Liver (tissue), 9 donors: ENCODE measurements around the gene GRPEL2. TPM values are rescaled to one million over a fixed set of nuclear protein-coding genes. Genes with fewer than 3 reads are reported as not detected.

Source experiments
- DNase-seq: peaks from one replicate; pipeline ENCODE4 v3.0.0-alpha.2; 2017; ENCODE audit warnings: low spot score
- H3K27ac ChIP-seq, 2 donors: one replicate each; pipeline ENCODE4 v1.7.0; 2013; ENCODE audit warnings: inconsistent platforms in 2 of 2, low read length in 2 of 2, control low read depth in 1 of 2, low read depth in 1 of 2, mild to moderate bottlenecking in 1 of 2
- H3K27me3 ChIP-seq, 4 donors: one replicate each; pipeline versions ENCODE4 v1.6.1 to v1.7.0; 2013; ENCODE audit warnings: low read length in 3 of 4, inconsistent platforms in 1 of 4, mild to moderate bottlenecking in 1 of 4, moderate library complexity in 1 of 4; ENCODE audit not compliant: control insufficient read depth in 4 of 4, insufficient read depth in 4 of 4
- H3K36me3 ChIP-seq, 4 donors: one replicate each; pipeline versions ENCODE4 v1.6.1 to v1.7.0; 2013; ENCODE audit warnings: low read length in 3 of 4, mild to moderate bottlenecking in 3 of 4, low read depth in 1 of 4, moderate library complexity in 1 of 4; ENCODE audit not compliant: control insufficient read depth in 4 of 4, insufficient read depth in 3 of 4
- H3K4me1 ChIP-seq, 4 donors: one replicate each; pipeline versions ENCODE4 v1.6.1 to v1.7.0; 2013; ENCODE audit warnings: low read length in 3 of 4, mild to moderate bottlenecking in 3 of 4, moderate library complexity in 1 of 4; ENCODE audit not compliant: control insufficient read depth in 4 of 4, insufficient read depth in 4 of 4
- H3K4me3 ChIP-seq, 3 donors: one replicate each; pipeline versions ENCODE4 v1.6.1 to v1.7.0; 2013; ENCODE audit warnings: low read length in 3 of 3, control low read depth in 1 of 3, low read depth in 1 of 3, mild to moderate bottlenecking in 1 of 3
- H3K9ac ChIP-seq, 2 donors: one replicate each; pipeline ENCODE4 v1.7.0; 2013; ENCODE audit warnings: low read length in 2 of 2, mild to moderate bottlenecking in 2 of 2, moderate library complexity in 2 of 2, control low read depth in 1 of 2, low read depth in 1 of 2
- H3K9me3 ChIP-seq, 4 donors: one replicate each; pipeline versions ENCODE4 v1.6.1 to v1.7.0; 2013; ENCODE audit warnings: low read length in 3 of 4; ENCODE audit not compliant: control insufficient read depth in 4 of 4
- EGR1 ChIP-seq, 2 donors: IDR thresholded peaks; 2 replicates each; pipeline ENCODE4 v1.6.1; 2016 to 2018; ENCODE audit warnings: antibody characterized with exemption in 2 of 2, low read depth in 2 of 2
- FOXA1 ChIP-seq: IDR thresholded peaks from 2 replicates; pipeline ENCODE4 v1.6.1; 2016; ENCODE audit warnings: antibody characterized with exemption
- FOXA2 ChIP-seq: IDR thresholded peaks from 2 replicates; pipeline ENCODE4 v1.6.1; 2016; ENCODE audit warnings: antibody characterized with exemption
- GABPA ChIP-seq, 2 donors: IDR thresholded peaks in 1 of 2; conservative IDR thresholded peaks in 1 of 2; 2 replicates each; pipeline ENCODE4 v1.6.1; 2016; ENCODE audit warnings: antibody characterized with exemption in 2 of 2, mild to moderate bottlenecking in 1 of 2, moderate library complexity in 1 of 2
- HNF4A ChIP-seq, 2 donors: conservative IDR thresholded peaks; 2 replicates each; pipeline ENCODE4 v1.6.1; 2016; ENCODE audit warnings: antibody characterized with exemption in 2 of 2, mild to moderate bottlenecking in 2 of 2
- HNF4G ChIP-seq: IDR thresholded peaks from 2 replicates; pipeline ENCODE4 v1.6.1; 2016; ENCODE audit warnings: antibody characterized with exemption
- JUND ChIP-seq, 2 donors: IDR thresholded peaks; 2 replicates each; pipeline ENCODE4 v1.6.1; 2016; ENCODE audit warnings: antibody characterized with exemption in 2 of 2
- NR2F2 ChIP-seq: IDR thresholded peaks from 2 replicates; pipeline ENCODE4 v1.6.1; 2016; ENCODE audit warnings: antibody characterized with exemption
- RAD21 ChIP-seq, 2 donors: IDR thresholded peaks; 2 replicates each; pipeline ENCODE4 v1.6.1; 2016; ENCODE audit warnings: antibody characterized with exemption in 2 of 2, mild to moderate bottlenecking in 2 of 2
- RXRA ChIP-seq, 2 donors: IDR thresholded peaks; 2 replicates each; pipeline ENCODE4 v1.6.1; 2017 to 2018; ENCODE audit warnings: antibody characterized with exemption in 2 of 2, mild to moderate bottlenecking in 1 of 2
- SP1 ChIP-seq: IDR thresholded peaks from 2 replicates; pipeline ENCODE4 v1.6.1; 2018; ENCODE audit warnings: antibody characterized with exemption, mild to moderate bottlenecking
- TAF1 ChIP-seq: conservative IDR thresholded peaks from 2 replicates; pipeline ENCODE4 v1.6.1; 2016; ENCODE audit warnings: antibody characterized with exemption, mild to moderate bottlenecking
- YY1 ChIP-seq: IDR thresholded peaks from 2 replicates; pipeline ENCODE4 v1.6.1; 2016; ENCODE audit warnings: antibody characterized with exemption, mild to moderate bottlenecking
- WGBS: extraction: QIAGEN DNeasy Blood & Tissue Kit; methylation state at CpG from one replicate; pipeline ENCODE4 v1.1.7; 2013; 5-methylcytosine and 5-hydroxymethylcytosine counted together
- polyA plus RNA-seq, 2 donors: library from polyadenylated mRNA; stranded (reverse) in 1 of 2; unstranded in 1 of 2; fragments of 200-250 nt in 1 of 2; fragments of >200 nt in 1 of 2; fragmentation: Nextera tagmentation in 1 of 2; extraction: Ambion mirVana in 1 of 2; gene quantifications; one replicate each; pipeline versions ENCODE4 v1.2.1 to v1.2.3, GENCODE V29; 2013 to 2015
- total RNA-seq, 2 donors: library from RNA; depleted of rRNA; stranded (reverse); fragments of >200 nt; gene quantifications; one replicate each; pipeline ENCODE4 v1.2.3, GENCODE V29; 2014
- TF ChIP-seq, protein P1 (sequence below): IDR thresholded peaks from 2 replicates; pipeline ENCODE4 v1.6.1; 2016; ENCODE audit warnings: antibody characterized with exemption, mild to moderate bottlenecking
- TF ChIP-seq, protein P2 (sequence below): IDR thresholded peaks from 2 replicates; pipeline ENCODE4 v1.6.1; 2016; ENCODE audit warnings: antibody characterized with exemption
- TF ChIP-seq, protein P3 (sequence below): fragments of 150-350 bp; IDR thresholded peaks from 2 replicates; pipeline ENCODE4 v1.5.1; 2017; ENCODE audit warnings: improper control_type of control experiment, low read depth, low read length; ENCODE audit not compliant: missing input control
- TF ChIP-seq, protein P4 (sequence below): IDR thresholded peaks from 2 replicates; pipeline ENCODE4 v1.6.1; 2016; ENCODE audit warnings: antibody characterized with exemption
- TF ChIP-seq, protein P5 (sequence below): IDR thresholded peaks from 2 replicates; pipeline ENCODE4 v1.6.1; 2016; ENCODE audit warnings: antibody characterized with exemption
- donor health status: healthy.
- donor health status: healthy.
- donor health status: healthy.
- donor health status: healthy.
- donor health status: healthy.

The GRPEL2 gene
- total and polyA plus RNA-seq, 4 donors = 2.5 to 9.5 (median 4.8) TPM

DNA sequence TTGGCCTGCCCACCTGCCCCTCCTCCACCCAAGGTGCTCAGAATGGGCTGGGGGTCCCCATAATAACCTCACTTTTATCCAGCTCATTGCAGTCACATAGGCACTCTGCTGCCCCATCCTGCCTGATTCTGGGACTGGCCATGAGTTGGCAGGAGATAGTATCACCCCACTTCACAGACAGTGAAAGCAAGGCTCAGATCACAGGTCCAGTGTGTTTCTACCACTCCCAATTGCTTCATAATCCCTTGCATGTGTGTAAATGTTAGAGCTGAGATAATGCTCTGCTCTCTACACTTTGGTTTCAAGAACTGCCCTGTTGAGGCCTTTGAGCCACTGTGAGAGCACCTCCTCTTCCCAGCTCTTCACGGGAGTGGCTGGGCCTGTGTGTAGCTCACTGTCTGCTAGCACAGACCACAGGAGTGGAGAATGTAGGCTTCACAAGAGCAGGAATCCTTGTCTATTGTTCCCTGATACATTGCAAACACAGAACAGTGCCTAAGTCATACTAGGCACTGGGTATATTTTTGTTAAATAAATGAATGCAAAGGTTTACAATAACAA lies 20.9 kb downstream of the GRPEL2 start (continued):
- TF ChIP-seq, protein P1, sequence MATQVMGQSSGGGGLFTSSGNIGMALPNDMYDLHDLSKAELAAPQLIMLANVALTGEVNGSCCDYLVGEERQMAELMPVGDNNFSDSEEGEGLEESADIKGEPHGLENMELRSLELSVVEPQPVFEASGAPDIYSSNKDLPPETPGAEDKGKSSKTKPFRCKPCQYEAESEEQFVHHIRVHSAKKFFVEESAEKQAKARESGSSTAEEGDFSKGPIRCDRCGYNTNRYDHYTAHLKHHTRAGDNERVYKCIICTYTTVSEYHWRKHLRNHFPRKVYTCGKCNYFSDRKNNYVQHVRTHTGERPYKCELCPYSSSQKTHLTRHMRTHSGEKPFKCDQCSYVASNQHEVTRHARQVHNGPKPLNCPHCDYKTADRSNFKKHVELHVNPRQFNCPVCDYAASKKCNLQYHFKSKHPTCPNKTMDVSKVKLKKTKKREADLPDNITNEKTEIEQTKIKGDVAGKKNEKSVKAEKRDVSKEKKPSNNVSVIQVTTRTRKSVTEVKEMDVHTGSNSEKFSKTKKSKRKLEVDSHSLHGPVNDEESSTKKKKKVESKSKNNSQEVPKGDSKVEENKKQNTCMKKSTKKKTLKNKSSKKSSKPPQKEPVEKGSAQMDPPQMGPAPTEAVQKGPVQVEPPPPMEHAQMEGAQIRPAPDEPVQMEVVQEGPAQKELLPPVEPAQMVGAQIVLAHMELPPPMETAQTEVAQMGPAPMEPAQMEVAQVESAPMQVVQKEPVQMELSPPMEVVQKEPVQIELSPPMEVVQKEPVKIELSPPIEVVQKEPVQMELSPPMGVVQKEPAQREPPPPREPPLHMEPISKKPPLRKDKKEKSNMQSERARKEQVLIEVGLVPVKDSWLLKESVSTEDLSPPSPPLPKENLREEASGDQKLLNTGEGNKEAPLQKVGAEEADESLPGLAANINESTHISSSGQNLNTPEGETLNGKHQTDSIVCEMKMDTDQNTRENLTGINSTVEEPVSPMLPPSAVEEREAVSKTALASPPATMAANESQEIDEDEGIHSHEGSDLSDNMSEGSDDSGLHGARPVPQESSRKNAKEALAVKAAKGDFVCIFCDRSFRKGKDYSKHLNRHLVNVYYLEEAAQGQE = no peak

DNA sequence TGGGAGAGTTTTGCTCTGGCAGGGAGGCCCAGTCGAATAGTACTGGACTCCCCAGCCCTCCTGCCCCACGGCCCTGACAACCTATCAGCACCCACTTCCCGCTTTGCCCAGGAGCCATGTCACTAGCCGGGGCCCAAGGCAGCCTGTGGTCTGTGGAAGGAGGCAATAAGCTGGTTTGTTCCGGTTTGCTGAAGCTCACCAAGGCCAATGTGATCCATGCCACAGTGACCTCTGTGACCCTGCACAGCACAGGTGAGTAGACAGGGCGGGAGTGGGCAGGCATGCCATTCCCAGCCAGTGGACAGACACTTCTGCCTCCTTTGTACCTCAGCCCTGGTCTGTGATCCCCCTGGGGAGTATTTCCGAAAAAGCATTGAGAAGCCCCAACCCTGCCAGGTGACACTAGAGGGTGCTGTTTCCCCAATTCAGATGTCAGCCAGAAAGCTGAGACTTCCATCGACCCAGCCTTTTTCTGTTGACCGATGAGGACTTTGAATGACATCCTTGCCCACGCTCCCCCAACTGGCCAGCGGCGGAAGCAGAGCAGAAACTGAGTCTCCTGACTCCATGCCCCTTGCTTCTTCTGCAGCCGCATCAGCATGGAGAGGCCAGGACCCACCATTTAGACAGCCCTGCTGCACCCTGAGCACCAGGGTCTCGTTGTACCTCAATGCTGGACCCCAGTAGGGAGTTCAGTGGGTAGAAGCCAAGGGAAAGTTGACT lies 22.1 kb downstream of the GRPEL2 start:
- Histone ChIP-seq H3K27me3 (no peaks in the 10 kb centered on the region), H3K9me3 (no peaks in the 10 kb centered on the region), H3K4me3 (no peak overlapping the region), H3K27ac (no peak overlapping the region), H3K36me3 (no peaks in the 10 kb centered on the region), H3K4me1 (no peaks in the 10 kb centered on the region), H3K9ac (no peak overlapping the region)
- WGBS = 39% methylated on average over 14 of the region's 14 CpGs
- TF ChIP-seq SP1 = no peak
- TF ChIP-seq, protein P1 = no peak
- peak in 1 of 2 donors; percentile 14 for TF ChIP-seq RXRA (IDR thresholded peaks at IDR 0.05)
- no peak for TF ChIP-seq GABPA (IDR thresholded peaks at IDR 0.05 in 1 of 2, conservative IDR thresholded peaks at IDR 0.05 in 1 of 2)
- no peak for TF ChIP-seq HNF4G
- TF ChIP-seq, protein P2, sequence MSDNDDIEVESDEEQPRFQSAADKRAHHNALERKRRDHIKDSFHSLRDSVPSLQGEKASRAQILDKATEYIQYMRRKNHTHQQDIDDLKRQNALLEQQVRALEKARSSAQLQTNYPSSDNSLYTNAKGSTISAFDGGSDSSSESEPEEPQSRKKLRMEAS = no peak
- TF ChIP-seq TAF1 = no peak
- no peak for TF ChIP-seq YY1
- TF ChIP-seq EGR1 (IDR thresholded peaks at IDR 0.05; ENCODE audit: low read depth in 2 of 2) = no peak
- TF ChIP-seq, protein P3, sequence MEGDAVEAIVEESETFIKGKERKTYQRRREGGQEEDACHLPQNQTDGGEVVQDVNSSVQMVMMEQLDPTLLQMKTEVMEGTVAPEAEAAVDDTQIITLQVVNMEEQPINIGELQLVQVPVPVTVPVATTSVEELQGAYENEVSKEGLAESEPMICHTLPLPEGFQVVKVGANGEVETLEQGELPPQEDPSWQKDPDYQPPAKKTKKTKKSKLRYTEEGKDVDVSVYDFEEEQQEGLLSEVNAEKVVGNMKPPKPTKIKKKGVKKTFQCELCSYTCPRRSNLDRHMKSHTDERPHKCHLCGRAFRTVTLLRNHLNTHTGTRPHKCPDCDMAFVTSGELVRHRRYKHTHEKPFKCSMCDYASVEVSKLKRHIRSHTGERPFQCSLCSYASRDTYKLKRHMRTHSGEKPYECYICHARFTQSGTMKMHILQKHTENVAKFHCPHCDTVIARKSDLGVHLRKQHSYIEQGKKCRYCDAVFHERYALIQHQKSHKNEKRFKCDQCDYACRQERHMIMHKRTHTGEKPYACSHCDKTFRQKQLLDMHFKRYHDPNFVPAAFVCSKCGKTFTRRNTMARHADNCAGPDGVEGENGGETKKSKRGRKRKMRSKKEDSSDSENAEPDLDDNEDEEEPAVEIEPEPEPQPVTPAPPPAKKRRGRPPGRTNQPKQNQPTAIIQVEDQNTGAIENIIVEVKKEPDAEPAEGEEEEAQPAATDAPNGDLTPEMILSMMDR = peak; percentile 69
- peak; percentile 13 to 25 for TF ChIP-seq HNF4A (conservative IDR thresholded peaks at IDR 0.05)
- TF ChIP-seq, protein P4, sequence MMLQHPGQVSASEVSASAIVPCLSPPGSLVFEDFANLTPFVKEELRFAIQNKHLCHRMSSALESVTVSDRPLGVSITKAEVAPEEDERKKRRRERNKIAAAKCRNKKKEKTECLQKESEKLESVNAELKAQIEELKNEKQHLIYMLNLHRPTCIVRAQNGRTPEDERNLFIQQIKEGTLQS = no peak
- TF ChIP-seq RAD21 (IDR thresholded peaks at IDR 0.05) = peak; percentile 78 to 89
- no peak for TF ChIP-seq JUND (IDR thresholded peaks at IDR 0.05)
- no peak for TF ChIP-seq FOXA2
- TF ChIP-seq FOXA1 = no peak
- TF ChIP-seq, protein P5, sequence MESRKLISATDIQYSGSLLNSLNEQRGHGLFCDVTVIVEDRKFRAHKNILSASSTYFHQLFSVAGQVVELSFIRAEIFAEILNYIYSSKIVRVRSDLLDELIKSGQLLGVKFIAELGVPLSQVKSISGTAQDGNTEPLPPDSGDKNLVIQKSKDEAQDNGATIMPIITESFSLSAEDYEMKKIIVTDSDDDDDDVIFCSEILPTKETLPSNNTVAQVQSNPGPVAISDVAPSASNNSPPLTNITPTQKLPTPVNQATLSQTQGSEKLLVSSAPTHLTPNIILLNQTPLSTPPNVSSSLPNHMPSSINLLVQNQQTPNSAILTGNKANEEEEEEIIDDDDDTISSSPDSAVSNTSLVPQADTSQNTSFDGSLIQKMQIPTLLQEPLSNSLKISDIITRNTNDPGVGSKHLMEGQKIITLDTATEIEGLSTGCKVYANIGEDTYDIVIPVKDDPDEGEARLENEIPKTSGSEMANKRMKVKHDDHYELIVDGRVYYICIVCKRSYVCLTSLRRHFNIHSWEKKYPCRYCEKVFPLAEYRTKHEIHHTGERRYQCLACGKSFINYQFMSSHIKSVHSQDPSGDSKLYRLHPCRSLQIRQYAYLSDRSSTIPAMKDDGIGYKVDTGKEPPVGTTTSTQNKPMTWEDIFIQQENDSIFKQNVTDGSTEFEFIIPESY = no peak
- TF ChIP-seq NR2F2 = no peak
- DNase-seq = peak; percentile 75
